ENCODE data around the gene COPZ1.
"Not testable (repeated sequence)": the region's sequence is repeated elsewhere in the genome, so short reads cannot be mapped to it uniquely, and the experiment has no call there.

Gene COPZ1

GRCh38 chr12:54294953-54295566 is 29.9 kb upstream of the COPZ1 start:
- DNase-seq: no peak

- DNase-seq: no peak
Measured at GRCh38 chr12:54296393-54297099, 28.4 kb upstream of the COPZ1 start.

GRCh38 chr12:54298904-54299303 is 26.0 kb upstream of the COPZ1 start:
- DNase-seq: no peak

GRCh38 chr12:54299515-54300224 is 25.3 kb upstream of the COPZ1 start:
- DNase-seq: no peak

GRCh38 chr12:54300225-54300731 is 24.7 kb upstream of the COPZ1 start:
- DNase-seq: no peak

GRCh38 chr12:54300732-54301427 is 24.1 kb upstream of the COPZ1 start, which contains the start of gene NFE2:
NFE2 (minus strand) TSS chr12:54301015; CDS start chr12:54295248, 5,767 bp downstream.
- peak; percentile 55 for DNase-seq

- no peak for DNase-seq
Measured at GRCh38 chr12:54301428-54302048, 23.4 kb upstream of the COPZ1 start.

GRCh38 chr12:54303640-54304039 is 21.3 kb upstream of the COPZ1 start:
- no peak for DNase-seq

GRCh38 chr12:54304187-54304810 is 20.6 kb upstream of the COPZ1 start:
- DNase-seq: peak; percentile 72

- DNase-seq: no peak
Measured at GRCh38 chr12:54306925-54307741, 17.8 kb upstream of the COPZ1 start.

GRCh38 chr12:54311051-54311450 is 13.9 kb upstream of the COPZ1 start:
- DNase-seq: no peak

- DNase-seq: not testable (repeated sequence)
Measured at GRCh38 chr12:54312309-54312708, 12.6 kb upstream of the COPZ1 start.

- no peak for DNase-seq
Measured at GRCh38 chr12:54321363-54321762, 3.6 kb upstream of the COPZ1 start.

- DNase-seq: not testable (repeated sequence)
Measured at GRCh38 chr12:54325442-54326109, 645 bp downstream of the COPZ1 start.

- no peak for DNase-seq
Measured at GRCh38 chr12:54328595-54329337, 3.8 kb downstream of the COPZ1 start.

- DNase-seq: no peak
Measured at GRCh38 chr12:54329759-54330158, 4.8 kb downstream of the COPZ1 start.

- DNase-seq: no peak
Measured at GRCh38 chr12:54330442-54330841, 5.5 kb downstream of the COPZ1 start.

GRCh38 chr12:54331461-54331860 is 6.5 kb downstream of the COPZ1 start:
- no peak for DNase-seq

- DNase-seq: no peak
Measured at GRCh38 chr12:54333420-54334034, 8.6 kb downstream of the COPZ1 start.
